K562 (cell line): ENCODE data around the gene LGALS7B. TPM values are rescaled to one million over a fixed set of nuclear protein-coding genes. Genes with fewer than 3 reads are reported as not detected.

Experiments used
- CBX8 ChIP-seq: fragments of 200-600 bp; sonication (generic); IDR thresholded peaks from 2 replicates; pipeline ENCODE4 v1.6.1; 2012; ENCODE audit warnings: borderline replicate concordance, mixed run types, low read depth, mild to moderate bottlenecking, moderate library complexity, mixed read lengths, low read length, control low read depth, inconsistent platforms; ENCODE audit not compliant: poor library complexity, severe bottlenecking; ENCODE audit errors: extremely low read depth
- EZH2 ChIP-seq: IDR thresholded peaks from 2 replicates; pipeline ENCODE4 v1.6.1; 2012; ENCODE audit warnings: low read depth, mild to moderate bottlenecking, inconsistent platforms, low read length, borderline replicate concordance
- GTF3C2 ChIP-seq: IDR thresholded peaks from 3 replicates; pipeline ENCODE4 v1.6.1; 2011; ENCODE audit warnings: borderline replicate concordance, mild to moderate bottlenecking, moderate library complexity; ENCODE audit not compliant: insufficient read length; ENCODE audit errors: extremely low read depth
- IFI16 ChIP-seq: fragments of 250-450 bp; sonication (Bioruptor Pico); IDR thresholded peaks from 2 replicates; pipeline ENCODE4 v2.1.2; 2022; ENCODE audit warnings: mild to moderate bottlenecking, inconsistent platforms
- MEIS2 ChIP-seq: fragments of 450-650 bp; IDR thresholded peaks from 2 replicates; pipeline ENCODE4 v1.6.1; 2014; ENCODE audit warnings: mild to moderate bottlenecking; ENCODE audit not compliant: partially characterized antibody
- NFE2 ChIP-seq: IDR thresholded peaks from 2 replicates; pipeline ENCODE4 v1.6.1; 2014; ENCODE audit warnings: antibody characterized with exemption, low read depth
- NR0B1 ChIP-seq: fragments of 450-650 bp; IDR thresholded peaks from one replicate; pipeline ENCODE4 v1.6.1; 2018; ENCODE audit warnings: mild to moderate bottlenecking, moderate library complexity; ENCODE audit not compliant: partially characterized antibody
- NRF1 ChIP-seq, 2 experiments: fragments of 450-650 bp; IDR thresholded peaks in 1 of 2; conservative IDR thresholded peaks in 1 of 2; 2 replicates each; pipeline ENCODE4 v1.6.1; 2014; ENCODE audit warnings: mild to moderate bottlenecking in 2 of 2
- PHTF2 ChIP-seq: fragments of 250-450 bp; sonication (Bioruptor Pico); IDR thresholded peaks from 2 replicates; pipeline ENCODE4 v1.5.0; 2021; ENCODE audit warnings: mild to moderate bottlenecking
- RBM25 ChIP-seq: fragments of 200-400 bp; formaldehyde crosslinking; IDR thresholded peaks from 2 replicates; pipeline ENCODE4 v1.6.1; 2018; ENCODE audit warnings: low read length, low read depth, moderate library complexity; ENCODE audit not compliant: severe bottlenecking
- SMARCE1 ChIP-seq: fragments of 450-650 bp; IDR thresholded peaks from 2 replicates; pipeline ENCODE4 v1.7.1; 2016; ENCODE audit warnings: mild to moderate bottlenecking
- TRIM24 ChIP-seq, 2 experiments: fragments of 450-650 bp; IDR thresholded peaks; 2 replicates each; pipeline ENCODE4 v1.6.1; 2016
- ZBTB33 ChIP-seq: sonication (generic); formaldehyde crosslinking; IDR thresholded peaks from 2 replicates; pipeline ENCODE4 v1.8.1; 2023; ENCODE audit warnings: mild to moderate bottlenecking, missing genetic modification reagents
- ZBTB7A ChIP-seq: IDR thresholded peaks from 2 replicates; pipeline ENCODE4 v1.6.1; 2011; ENCODE audit warnings: low read depth, mild to moderate bottlenecking, low read length, moderate library complexity, borderline replicate concordance; ENCODE audit not compliant: control insufficient read depth
- ZNF121 ChIP-seq: sonication (generic); formaldehyde crosslinking; conservative IDR thresholded peaks from 2 replicates; pipeline ENCODE4 v1.8.0; 2022; ENCODE audit warnings: missing genetic modification reagents
- ZNF174 ChIP-seq: fragments of 250-450 bp; sonication (Bioruptor Pico); IDR thresholded peaks from 2 replicates; pipeline ENCODE4 v1.4.0; 2020; ENCODE audit warnings: mild to moderate bottlenecking
- ZNF24 ChIP-seq: fragments of 450-650 bp; IDR thresholded peaks from 2 replicates; pipeline ENCODE4 v1.6.1; 2016
- ZNF41 ChIP-seq: fragments of 250-450 bp; sonication (Bioruptor Pico); conservative IDR thresholded peaks from 2 replicates; pipeline ENCODE4 v1.4.0; 2020; ENCODE audit warnings: mild to moderate bottlenecking
- ZNF551 ChIP-seq: fragments of 250-450 bp; sonication (Bioruptor Pico); IDR thresholded peaks from 2 replicates; pipeline ENCODE4 v1.5.0; 2021; ENCODE audit warnings: mild to moderate bottlenecking, moderate library complexity
- ZNF57 ChIP-seq: fragments of 450-650 bp; formaldehyde crosslinking; IDR thresholded peaks from 2 replicates; pipeline ENCODE4 v1.4.0; 2020; ENCODE audit warnings: mild to moderate bottlenecking, moderate library complexity
- polyA plus RNA-seq, 8 experiments: library from polyadenylated mRNA; depleted of rRNA in 4 of 8; stranded (reverse) in 5 of 8; unstranded in 3 of 8; fragments of >200 nt; fragmentation: Nextera tagmentation in 2 of 8; fragmentation: Illumina TruSeq in 1 of 8; extraction: Ambion mirVana in 2 of 8; extraction: Trizol in 1 of 8; gene quantifications; 2 replicates each; pipeline versions ENCODE4 v1.2.1 to v1.2.3, GENCODE V29; 2011 to 2014; ENCODE audit warnings: inconsistent platforms in 1 of 8, missing spikeins in 1 of 8
- total RNA-seq, 7 experiments: library from RNA; depleted of rRNA in 6 of 7; stranded (reverse); fragments of >200 nt in 6 of 7; fragmentation: Illumina TruSeq in 2 of 7; extraction: Trizol in 2 of 7; gene quantifications; 2 replicates each; pipeline versions ENCODE4 v1.2.1 to v1.2.3, GENCODE V29; 2011 to 2021; ENCODE audit warnings: low replicate concordance in 1 of 7
- TF ChIP-seq, protein P1 (sequence below): fragments of 450-650 bp; IDR thresholded peaks from 2 replicates; pipeline ENCODE4 v1.6.1; 2016; ENCODE audit warnings: borderline replicate concordance

The LGALS7B gene
- total and polyA plus RNA-seq, 9 of the 15 experiments (the other 6 are each of a cell fraction or from before 2014, with no cell fraction given): not detected

GRCh38 chr19:38784224-38784623, 4.8 kb upstream of the LGALS7B start (continued):
- TF ChIP-seq ZNF57 (CRISPR knock-in tag): no peak
- TF ChIP-seq ZBTB33 (CRISPR knock-in tag): no peak
- no peak for TF ChIP-seq PHTF2 (CRISPR knock-in tag)
- TF ChIP-seq RBM25: no peak
- no peak for TF ChIP-seq ZBTB7A
- TF ChIP-seq NRF1 (conservative IDR thresholded peaks at IDR 0.05 in 1 of 2, IDR thresholded peaks at IDR 0.05 in 1 of 2): no peak
- TF ChIP-seq IFI16 (CRISPR knock-in tag): no peak
- peak; percentile 84 for TF ChIP-seq SMARCE1
- peak in 1 of 2 experiments; percentile 57; a peak in 1 of 4 replicates for TF ChIP-seq TRIM24 (IDR thresholded peaks at IDR 0.05)
- no peak for TF ChIP-seq ZNF174 (CRISPR knock-in tag)
- TF ChIP-seq ZNF551 (CRISPR knock-in tag): no peak
- peak; percentile 14; the same call in 1 of the 2 replicates for TF ChIP-seq NFE2
- no peak for TF ChIP-seq ZNF24
- TF ChIP-seq NR0B1: no peak
- TF ChIP-seq ZNF121 (CRISPR knock-in tag): 0 out of 2 replicates have a peak, but pooled peaks have one; percentile 7
- TF ChIP-seq CBX8: no peak
- TF ChIP-seq EZH2: no peak
- TF ChIP-seq ZNF41 (CRISPR knock-in tag): no peak
- TF ChIP-seq GTF3C2: no peak
- TF ChIP-seq, protein P1, sequence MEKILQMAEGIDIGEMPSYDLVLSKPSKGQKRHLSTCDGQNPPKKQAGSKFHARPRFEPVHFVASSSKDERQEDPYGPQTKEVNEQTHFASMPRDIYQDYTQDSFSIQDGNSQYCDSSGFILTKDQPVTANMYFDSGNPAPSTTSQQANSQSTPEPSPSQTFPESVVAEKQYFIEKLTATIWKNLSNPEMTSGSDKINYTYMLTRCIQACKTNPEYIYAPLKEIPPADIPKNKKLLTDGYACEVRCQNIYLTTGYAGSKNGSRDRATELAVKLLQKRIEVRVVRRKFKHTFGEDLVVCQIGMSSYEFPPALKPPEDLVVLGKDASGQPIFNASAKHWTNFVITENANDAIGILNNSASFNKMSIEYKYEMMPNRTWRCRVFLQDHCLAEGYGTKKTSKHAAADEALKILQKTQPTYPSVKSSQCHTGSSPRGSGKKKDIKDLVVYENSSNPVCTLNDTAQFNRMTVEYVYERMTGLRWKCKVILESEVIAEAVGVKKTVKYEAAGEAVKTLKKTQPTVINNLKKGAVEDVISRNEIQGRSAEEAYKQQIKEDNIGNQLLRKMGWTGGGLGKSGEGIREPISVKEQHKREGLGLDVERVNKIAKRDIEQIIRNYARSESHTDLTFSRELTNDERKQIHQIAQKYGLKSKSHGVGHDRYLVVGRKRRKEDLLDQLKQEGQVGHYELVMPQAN: no peak
- TF ChIP-seq MEIS2: no peak
